Measurements from ENCODE around the gene DLG2.

DNA sequence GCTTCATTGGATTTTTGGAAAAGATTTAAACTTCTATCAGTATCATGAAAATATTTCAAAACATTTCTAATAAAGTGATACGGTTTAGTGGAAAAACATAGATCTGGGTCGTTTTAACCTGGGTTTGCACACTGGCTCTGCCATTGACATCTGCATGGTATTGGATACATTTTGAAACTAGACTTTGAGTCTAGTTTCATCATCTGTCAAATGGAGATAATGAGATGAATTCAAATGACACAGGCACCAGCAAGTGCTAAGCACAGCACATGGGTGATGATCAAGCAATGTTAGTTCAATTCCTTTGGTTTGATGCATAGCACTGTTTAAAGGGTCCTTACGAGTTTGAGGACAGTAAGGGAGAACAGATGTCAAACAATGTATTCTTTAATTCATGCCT is 1522.0 kb downstream of the DLG2 start:
- TF ChIP-seq, protein P1, sequence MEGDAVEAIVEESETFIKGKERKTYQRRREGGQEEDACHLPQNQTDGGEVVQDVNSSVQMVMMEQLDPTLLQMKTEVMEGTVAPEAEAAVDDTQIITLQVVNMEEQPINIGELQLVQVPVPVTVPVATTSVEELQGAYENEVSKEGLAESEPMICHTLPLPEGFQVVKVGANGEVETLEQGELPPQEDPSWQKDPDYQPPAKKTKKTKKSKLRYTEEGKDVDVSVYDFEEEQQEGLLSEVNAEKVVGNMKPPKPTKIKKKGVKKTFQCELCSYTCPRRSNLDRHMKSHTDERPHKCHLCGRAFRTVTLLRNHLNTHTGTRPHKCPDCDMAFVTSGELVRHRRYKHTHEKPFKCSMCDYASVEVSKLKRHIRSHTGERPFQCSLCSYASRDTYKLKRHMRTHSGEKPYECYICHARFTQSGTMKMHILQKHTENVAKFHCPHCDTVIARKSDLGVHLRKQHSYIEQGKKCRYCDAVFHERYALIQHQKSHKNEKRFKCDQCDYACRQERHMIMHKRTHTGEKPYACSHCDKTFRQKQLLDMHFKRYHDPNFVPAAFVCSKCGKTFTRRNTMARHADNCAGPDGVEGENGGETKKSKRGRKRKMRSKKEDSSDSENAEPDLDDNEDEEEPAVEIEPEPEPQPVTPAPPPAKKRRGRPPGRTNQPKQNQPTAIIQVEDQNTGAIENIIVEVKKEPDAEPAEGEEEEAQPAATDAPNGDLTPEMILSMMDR (IDR thresholded peaks at IDR 0.05; ENCODE audit: low read length) = no peak
- TF ChIP-seq EZH2 (IDR thresholded peaks at IDR 0.05; ENCODE audit: borderline replicate concordance, low read length) = no peak

Measured in OCI-LY1 (cell line).